Embryonic facial prominence (tissue), 1 donor: ENCODE data around the gene STAC2.
A peak's percentile ranks its signal among the peaks of the same experiment; 100 is the strongest.
"Not testable (repeated sequence)": the region's sequence is repeated elsewhere in the genome, so short reads cannot be mapped to it uniquely, and the experiment has no call there.

Source experiments
- DNase-seq: peaks from one replicate; pipeline ENCODE4 v3.0.0-alpha.2; 2016; ENCODE audit errors: extremely low spot score

STAC2 gene

GRCh38 chr17:39225308-39225958 lies at the start of gene STAC2:
TSS of gene STAC2 (minus strand) at chr17:39225945. CDS start at chr17:39225502, 443 bp downstream.
- no peak for DNase-seq

- no peak for DNase-seq
Observed at GRCh38 chr17:39271546-39271945, 45.8 kb upstream of the STAC2 start.

- no peak for DNase-seq
Observed at GRCh38 chr17:39270923-39271322, 45.2 kb upstream of the STAC2 start.

- no peak for DNase-seq
Observed at GRCh38 chr17:39264119-39264518, 38.4 kb upstream of the STAC2 start.

GRCh38 chr17:39261286-39261685 lies 35.5 kb upstream of the STAC2 start:
- DNase-seq = no peak

- no peak for DNase-seq
Observed at GRCh38 chr17:39252788-39253460, 27.2 kb upstream of the STAC2 start.

GRCh38 chr17:39251997-39252396 lies 26.3 kb upstream of the STAC2 start:
- no peak for DNase-seq

- not testable (repeated sequence) for DNase-seq
Observed at GRCh38 chr17:39250076-39250475, 24.3 kb upstream of the STAC2 start.

- no peak for DNase-seq
Observed at GRCh38 chr17:39246274-39246673, 20.5 kb upstream of the STAC2 start.

GRCh38 chr17:39244600-39245570 lies 19.1 kb upstream of the STAC2 start:
- peak; percentile 54 for DNase-seq

GRCh38 chr17:39244016-39244599 lies 18.4 kb upstream of the STAC2 start:
- DNase-seq = no peak

GRCh38 chr17:39243155-39243554 lies 17.4 kb upstream of the STAC2 start:
- DNase-seq = no peak

- no peak for DNase-seq
Observed at GRCh38 chr17:39240631-39241030, 14.9 kb upstream of the STAC2 start.

GRCh38 chr17:39239640-39240314 lies 14.0 kb upstream of the STAC2 start:
- no peak for DNase-seq

GRCh38 chr17:39238311-39238972 lies 12.7 kb upstream of the STAC2 start:
- no peak for DNase-seq

- DNase-seq = no peak
Observed at GRCh38 chr17:39237586-39237985, 11.8 kb upstream of the STAC2 start.

- no peak for DNase-seq
Observed at GRCh38 chr17:39236981-39237441, 11.3 kb upstream of the STAC2 start.

GRCh38 chr17:39236450-39236927 lies 10.7 kb upstream of the STAC2 start:
- DNase-seq = no peak

- peak; percentile 46 for DNase-seq
Observed at GRCh38 chr17:39235555-39236449, 10.1 kb upstream of the STAC2 start.
